Ishikawa (cell line): ENCODE results near the gene RSPO3.

Source experiments
- CEBPB ChIP-seq: IDR thresholded peaks from 2 replicates; pipeline ENCODE4 v1.6.1; 2012
- CREB1 ChIP-seq: IDR thresholded peaks from 2 replicates; pipeline ENCODE4 v1.6.1; 2012; ENCODE audit warnings: low read depth
- EGR1 ChIP-seq: IDR thresholded peaks from 2 replicates; pipeline ENCODE4 v1.6.1; 2012
- EP300 ChIP-seq: IDR thresholded peaks from 2 replicates; pipeline ENCODE4 v1.6.1; 2012; ENCODE audit warnings: borderline replicate concordance
- FOXM1 ChIP-seq: IDR thresholded peaks from 2 replicates; pipeline ENCODE4 v1.6.1; 2012; ENCODE audit warnings: low read depth, borderline replicate concordance
- NFIC ChIP-seq: IDR thresholded peaks from 2 replicates; pipeline ENCODE4 v1.6.1; 2012
- RAD21 ChIP-seq: IDR thresholded peaks from 2 replicates; pipeline ENCODE4 v1.6.1; 2012; ENCODE audit warnings: low read depth
- TAF1 ChIP-seq: IDR thresholded peaks from 2 replicates; pipeline ENCODE4 v1.6.1; 2012; ENCODE audit warnings: low read depth, mild to moderate bottlenecking
- TCF12 ChIP-seq: IDR thresholded peaks from 2 replicates; pipeline ENCODE4 v1.6.1; 2012; ENCODE audit warnings: low read depth
- TEAD4 ChIP-seq: IDR thresholded peaks from 2 replicates; pipeline ENCODE4 v1.6.1; 2012
- YY1 ChIP-seq: IDR thresholded peaks from 2 replicates; pipeline ENCODE4 v1.6.1; 2012; ENCODE audit warnings: low read depth
- ZBTB7A ChIP-seq: IDR thresholded peaks from 2 replicates; pipeline ENCODE4 v1.6.1; 2012; ENCODE audit warnings: low read depth
- TF ChIP-seq, protein P1 (sequence below): IDR thresholded peaks from 2 replicates; pipeline ENCODE4 v1.6.1; 2012
- TF ChIP-seq, protein P2 (sequence below): IDR thresholded peaks from 2 replicates; pipeline ENCODE4 v1.6.1; 2012
- TF ChIP-seq, protein P3 (sequence below): IDR thresholded peaks from 2 replicates; pipeline ENCODE4 v1.6.1; 2012; ENCODE audit warnings: low read depth, mild to moderate bottlenecking

Gene RSPO3

DNA sequence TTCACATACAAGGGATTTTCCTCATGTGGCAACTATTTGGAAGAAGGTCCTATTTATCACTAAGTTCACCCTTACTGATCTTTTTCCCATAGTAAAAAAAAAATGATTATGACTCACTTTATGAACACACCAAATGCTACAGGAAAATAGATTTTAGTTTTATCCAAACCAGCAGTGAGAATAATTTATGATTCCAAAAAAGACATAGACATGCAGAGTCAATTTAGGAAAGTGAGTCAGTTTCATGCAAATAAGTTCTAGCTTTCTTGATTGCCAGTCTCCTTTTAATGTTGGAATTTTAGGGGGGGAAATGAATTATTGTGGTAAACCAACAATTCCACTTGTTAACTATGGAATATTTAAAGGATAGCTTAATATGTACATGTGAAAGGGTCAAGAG, 84.2 kb downstream of the RSPO3 start:
- TF ChIP-seq, protein P1, sequence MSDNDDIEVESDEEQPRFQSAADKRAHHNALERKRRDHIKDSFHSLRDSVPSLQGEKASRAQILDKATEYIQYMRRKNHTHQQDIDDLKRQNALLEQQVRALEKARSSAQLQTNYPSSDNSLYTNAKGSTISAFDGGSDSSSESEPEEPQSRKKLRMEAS: no peak
- TF ChIP-seq RAD21: no peak
- TF ChIP-seq TEAD4: no peak
- TF ChIP-seq TAF1: no peak
- no peak for TF ChIP-seq ZBTB7A

DNA sequence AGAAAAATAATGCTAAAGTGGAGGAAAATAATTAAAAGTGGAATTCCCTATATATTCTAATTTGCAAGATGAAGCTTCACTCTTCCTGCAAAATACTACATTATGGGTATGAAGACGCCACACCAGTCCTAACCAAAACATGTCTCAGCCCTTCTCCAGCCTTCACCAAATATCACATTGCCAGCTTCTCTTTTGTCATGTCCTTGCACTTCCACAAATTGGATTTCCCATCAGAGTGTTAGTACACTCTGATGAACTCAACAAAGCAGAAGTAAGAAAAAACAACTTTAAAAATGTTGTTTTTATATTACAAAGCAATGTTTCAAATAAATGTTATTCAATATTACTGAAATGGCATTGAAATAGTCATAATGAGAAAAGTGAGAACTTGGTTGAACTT, 85.8 kb downstream of the RSPO3 start:
- TF ChIP-seq YY1: no peak
- no peak for TF ChIP-seq CREB1
- TF ChIP-seq, protein P1: no peak
- TF ChIP-seq, protein P2, sequence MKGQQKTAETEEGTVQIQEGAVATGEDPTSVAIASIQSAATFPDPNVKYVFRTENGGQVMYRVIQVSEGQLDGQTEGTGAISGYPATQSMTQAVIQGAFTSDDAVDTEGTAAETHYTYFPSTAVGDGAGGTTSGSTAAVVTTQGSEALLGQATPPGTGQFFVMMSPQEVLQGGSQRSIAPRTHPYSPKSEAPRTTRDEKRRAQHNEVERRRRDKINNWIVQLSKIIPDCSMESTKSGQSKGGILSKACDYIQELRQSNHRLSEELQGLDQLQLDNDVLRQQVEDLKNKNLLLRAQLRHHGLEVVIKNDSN: no peak
- TF ChIP-seq FOXM1: no peak
- no peak for TF ChIP-seq EGR1
- TF ChIP-seq NFIC: no peak
- TF ChIP-seq TAF1: no peak
- no peak for TF ChIP-seq RAD21
- TF ChIP-seq, protein P3, sequence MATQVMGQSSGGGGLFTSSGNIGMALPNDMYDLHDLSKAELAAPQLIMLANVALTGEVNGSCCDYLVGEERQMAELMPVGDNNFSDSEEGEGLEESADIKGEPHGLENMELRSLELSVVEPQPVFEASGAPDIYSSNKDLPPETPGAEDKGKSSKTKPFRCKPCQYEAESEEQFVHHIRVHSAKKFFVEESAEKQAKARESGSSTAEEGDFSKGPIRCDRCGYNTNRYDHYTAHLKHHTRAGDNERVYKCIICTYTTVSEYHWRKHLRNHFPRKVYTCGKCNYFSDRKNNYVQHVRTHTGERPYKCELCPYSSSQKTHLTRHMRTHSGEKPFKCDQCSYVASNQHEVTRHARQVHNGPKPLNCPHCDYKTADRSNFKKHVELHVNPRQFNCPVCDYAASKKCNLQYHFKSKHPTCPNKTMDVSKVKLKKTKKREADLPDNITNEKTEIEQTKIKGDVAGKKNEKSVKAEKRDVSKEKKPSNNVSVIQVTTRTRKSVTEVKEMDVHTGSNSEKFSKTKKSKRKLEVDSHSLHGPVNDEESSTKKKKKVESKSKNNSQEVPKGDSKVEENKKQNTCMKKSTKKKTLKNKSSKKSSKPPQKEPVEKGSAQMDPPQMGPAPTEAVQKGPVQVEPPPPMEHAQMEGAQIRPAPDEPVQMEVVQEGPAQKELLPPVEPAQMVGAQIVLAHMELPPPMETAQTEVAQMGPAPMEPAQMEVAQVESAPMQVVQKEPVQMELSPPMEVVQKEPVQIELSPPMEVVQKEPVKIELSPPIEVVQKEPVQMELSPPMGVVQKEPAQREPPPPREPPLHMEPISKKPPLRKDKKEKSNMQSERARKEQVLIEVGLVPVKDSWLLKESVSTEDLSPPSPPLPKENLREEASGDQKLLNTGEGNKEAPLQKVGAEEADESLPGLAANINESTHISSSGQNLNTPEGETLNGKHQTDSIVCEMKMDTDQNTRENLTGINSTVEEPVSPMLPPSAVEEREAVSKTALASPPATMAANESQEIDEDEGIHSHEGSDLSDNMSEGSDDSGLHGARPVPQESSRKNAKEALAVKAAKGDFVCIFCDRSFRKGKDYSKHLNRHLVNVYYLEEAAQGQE: no peak
- TF ChIP-seq CEBPB: no peak
- TF ChIP-seq ZBTB7A: no peak
- TF ChIP-seq TEAD4: no peak
- TF ChIP-seq EP300: no peak
- no peak for TF ChIP-seq TCF12

DNA sequence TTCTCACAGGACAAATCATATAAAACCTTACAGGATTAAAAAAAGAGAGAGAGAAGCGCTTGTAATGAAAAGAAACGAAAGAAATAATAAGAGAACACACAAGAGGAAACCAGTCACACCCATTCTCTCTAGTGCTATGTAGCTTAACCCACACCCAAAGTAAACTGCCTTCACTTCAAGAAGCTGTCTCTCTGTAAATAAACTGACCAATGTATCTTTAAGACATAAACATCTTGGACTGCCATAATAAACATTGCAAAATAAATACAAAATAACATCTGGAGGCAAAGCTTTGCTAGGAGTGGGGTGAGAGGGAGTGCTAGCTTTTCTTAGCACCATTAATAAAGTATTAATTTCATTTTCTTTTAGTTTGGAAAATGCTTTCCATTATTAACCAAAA, 86.6 kb downstream of the RSPO3 start:
- TF ChIP-seq TAF1 (no peak), FOXM1 (no peak), RAD21 (no peak), YY1 (no peak), ZBTB7A (no peak)
- TF ChIP-seq, protein P1: no peak
- TF ChIP-seq, protein P2: no peak

DNA sequence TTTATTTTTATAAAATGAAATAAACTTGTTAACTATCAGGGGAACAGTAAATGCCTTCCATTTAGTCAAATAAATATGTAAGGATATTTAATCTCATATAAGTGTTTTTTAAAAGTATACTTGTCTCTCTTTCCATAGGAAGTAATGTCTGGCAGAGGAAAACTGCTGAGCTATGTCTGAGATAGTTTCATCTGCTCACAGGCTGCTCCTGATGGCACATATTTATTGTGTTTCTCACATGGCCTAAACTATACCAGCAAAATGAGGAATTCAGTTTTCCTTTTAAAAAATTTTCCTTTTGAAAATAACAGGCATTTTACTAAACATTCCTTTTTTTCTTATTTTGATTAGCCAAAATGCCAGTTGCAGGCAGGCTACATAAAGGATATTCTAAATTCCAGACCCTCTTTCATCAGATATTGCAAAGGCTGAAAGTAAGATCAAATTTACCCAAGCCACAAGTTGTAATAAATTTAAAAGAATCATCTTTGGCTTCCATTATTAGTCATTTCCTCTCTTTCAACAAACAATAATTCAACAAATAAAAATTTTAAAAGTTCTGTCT, 88.1 kb downstream of the RSPO3 start:
- no peak for TF ChIP-seq CEBPB

DNA sequence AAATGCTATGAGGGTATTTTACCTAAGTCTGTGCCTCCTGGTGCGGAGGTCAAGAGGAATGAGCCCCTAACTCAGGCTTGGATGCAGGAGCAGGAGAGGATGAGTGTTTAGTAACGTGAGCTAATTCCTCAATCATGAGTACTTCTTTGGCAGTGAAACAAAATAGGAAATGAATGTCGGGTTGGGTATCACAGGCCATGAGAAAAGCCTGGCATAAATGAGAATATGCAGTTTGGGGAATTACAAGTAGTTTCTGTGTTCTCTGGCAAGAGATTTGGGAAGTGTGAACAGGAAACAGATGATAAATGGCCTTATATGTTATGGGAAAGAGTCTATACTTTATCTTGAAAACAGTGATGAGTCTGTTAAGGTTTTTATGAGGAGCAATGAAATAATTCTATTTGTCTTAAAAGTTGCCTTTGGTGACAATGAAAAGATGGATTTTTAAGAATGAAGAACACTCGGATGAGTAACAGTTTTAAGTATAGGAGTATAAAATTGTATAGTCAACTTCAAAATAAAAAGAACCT, 89.2 kb downstream of the RSPO3 start:
- TF ChIP-seq CREB1 (no peak), EGR1 (no peak), FOXM1 (no peak), EP300 (no peak), TEAD4 (no peak), TCF12 (no peak), NFIC (no peak), CEBPB (no peak), RAD21 (no peak), YY1 (no peak), ZBTB7A (no peak), TAF1 (no peak)
- TF ChIP-seq, protein P1: no peak
- TF ChIP-seq, protein P3: no peak

DNA sequence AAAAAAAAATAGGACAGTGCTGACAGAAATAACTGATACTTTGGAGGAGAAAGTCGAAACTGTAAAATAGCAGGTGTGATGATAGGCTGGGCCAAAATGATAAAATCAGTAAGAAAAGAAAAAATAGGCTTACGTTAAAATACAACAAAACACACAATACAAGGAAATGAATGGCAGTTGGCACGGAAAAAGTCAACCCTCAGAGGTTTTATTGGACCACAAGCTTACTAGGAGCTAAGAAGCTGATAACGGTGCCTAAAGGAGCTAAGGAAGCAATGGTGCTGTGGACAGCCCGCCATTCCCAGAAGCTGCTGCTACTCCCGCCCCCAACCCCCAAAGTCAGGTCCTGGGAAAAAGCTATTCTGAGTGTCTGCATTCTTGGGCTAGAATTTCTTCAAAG, 92.3 kb downstream of the RSPO3 start:
- TF ChIP-seq ZBTB7A (no peak), RAD21 (no peak), NFIC (no peak), TAF1 (no peak), EGR1 (no peak), CEBPB (no peak), EP300 (no peak), CREB1 (no peak), YY1 (no peak), TEAD4 (no peak)
- TF ChIP-seq, protein P1: no peak
- TF ChIP-seq, protein P2: no peak
- TF ChIP-seq, protein P3: no peak
